LNCAP (cell line): ENCODE measurements around the gene SNAP23.

ENCODE experiments used
- CTCF ChIP-seq: fragments of 450-650 bp; IDR thresholded peaks from 2 replicates; pipeline ENCODE4 v1.5.1; 2017; ENCODE audit warnings: mild to moderate bottlenecking

SNAP23 gene

GRCh38 chr15:42483677-42484076, 11.8 kb upstream of the SNAP23 start:
- TF ChIP-seq CTCF: no peak

- no peak for TF ChIP-seq CTCF
These were observed 5.2 kb upstream of the SNAP23 start for GRCh38 chr15:42490291-42490670.

- TF ChIP-seq CTCF: no peak
These were observed 4.5 kb upstream of the SNAP23 start, which contains the start of gene ZNF106 for GRCh38 chr15:42490671-42491538. Gene ZNF106 (minus strand): TSS chr15:42491141. CDS start chr15:42472289, 18,852 bp downstream.

- no peak for TF ChIP-seq CTCF
These were observed 3.8 kb upstream of the SNAP23 start for GRCh38 chr15:42491539-42492225.

- TF ChIP-seq CTCF: no peak
These were observed 1.8 kb upstream of the SNAP23 start for GRCh38 chr15:42493679-42494078.

GRCh38 chr15:42494998-42495360, 455 bp upstream of the SNAP23 start:
- TF ChIP-seq CTCF: no peak

GRCh38 chr15:42498212-42499068, 3.0 kb downstream of the SNAP23 start:
- no peak for TF ChIP-seq CTCF
